ENCODE results near the gene ADCY1. TPM values are rescaled to one million over a fixed set of nuclear protein-coding genes. Genes with fewer than 3 reads are reported as not detected.

ADCY1 gene
- total and polyA plus RNA-seq, 4 donors, result 0.33 to 20.1 (median 4.1) TPM

- Histone ChIP-seq H3K4me1 (ENCODE audit: control insufficient read depth in 4 of 4, insufficient read depth in 4 of 4, low read length in 3 of 4) (no peaks in the 10 kb centered on the region), H3K4me3 (ENCODE audit: low read depth in 1 of 3, low read length in 3 of 3) (no peak overlapping the region), H3K9me3 (ENCODE audit: control insufficient read depth in 4 of 4, low read length in 3 of 4) (no peaks in the 10 kb centered on the region), H3K27ac (ENCODE audit: low read depth in 1 of 2, low read length in 2 of 2) (no peak overlapping the region), H3K36me3 (ENCODE audit: control insufficient read depth in 4 of 4, insufficient read depth in 3 of 4, low read depth in 1 of 4, low read length in 3 of 4) (no peaks in the 10 kb centered on the region), H3K9ac (ENCODE audit: low read depth in 1 of 2, low read length in 2 of 2) (no peak overlapping the region), H3K27me3 (ENCODE audit: control insufficient read depth in 4 of 4, insufficient read depth in 4 of 4, low read length in 3 of 4) (no peaks in the 10 kb centered on the region)
- TF ChIP-seq RXRA (IDR thresholded peaks at IDR 0.05), result no peak
- TF ChIP-seq NR2F2 (IDR thresholded peaks at IDR 0.05), result no peak
- TF ChIP-seq CTCF (IDR thresholded peaks at IDR 0.05; ENCODE audit: low read depth, low read length, missing input control), result no peak
- no peak for TF ChIP-seq SP1 (IDR thresholded peaks at IDR 0.05)
- no peak for TF ChIP-seq YY1 (IDR thresholded peaks at IDR 0.05)
- TF ChIP-seq ATF3 (IDR thresholded peaks at IDR 0.05), result no peak
- no peak for TF ChIP-seq ZBTB33 (IDR thresholded peaks at IDR 0.05)
- TF ChIP-seq HNF4A (conservative IDR thresholded peaks at IDR 0.05), result no peak
- TF ChIP-seq RAD21 (IDR thresholded peaks at IDR 0.05), result no peak
- DNase-seq (ENCODE audit: low spot score), result peak; percentile 8
- WGBS, result 94% methylated on average over 6 of the region's 6 CpGs
Measured at GRCh38 chr7:45680776-45681175, 106.6 kb downstream of the ADCY1 start.

- H3K4me3 ChIP-seq (ENCODE audit: low read depth in 1 of 3, low read length in 3 of 3), result no peak overlapping the region
- H3K9ac ChIP-seq (ENCODE audit: low read depth in 1 of 2, low read length in 2 of 2), result no peak overlapping the region
- WGBS, result 91% methylated on average over 13 of the region's 13 CpGs
- H3K4me1 ChIP-seq (ENCODE audit: control insufficient read depth in 4 of 4, insufficient read depth in 4 of 4, low read length in 3 of 4), result no peaks in the 10 kb centered on the region
- DNase-seq (ENCODE audit: low spot score), result peak; percentile 16
- no peaks in the 10 kb centered on the region for H3K9me3 ChIP-seq (ENCODE audit: control insufficient read depth in 4 of 4, low read length in 3 of 4)
- H3K27me3 ChIP-seq (ENCODE audit: control insufficient read depth in 4 of 4, insufficient read depth in 4 of 4, low read length in 3 of 4), result no peaks in the 10 kb centered on the region
- H3K36me3 ChIP-seq (ENCODE audit: control insufficient read depth in 4 of 4, insufficient read depth in 3 of 4, low read depth in 1 of 4, low read length in 3 of 4), result no peaks in the 10 kb centered on the region
- no peak for TF ChIP-seq RXRA (IDR thresholded peaks at IDR 0.05)
- TF ChIP-seq EGR1 (IDR thresholded peaks at IDR 0.05; ENCODE audit: low read depth in 2 of 2), result no peak
- TF ChIP-seq HNF4G (IDR thresholded peaks at IDR 0.05), result no peak
- TF ChIP-seq YY1 (IDR thresholded peaks at IDR 0.05), result no peak
- no peak for TF ChIP-seq FOXA1 (IDR thresholded peaks at IDR 0.05)
- TF ChIP-seq SP1 (IDR thresholded peaks at IDR 0.05), result no peak
- TF ChIP-seq ZBTB33 (IDR thresholded peaks at IDR 0.05), result no peak
- TF ChIP-seq NR2F2 (IDR thresholded peaks at IDR 0.05), result no peak
- no peak for TF ChIP-seq MAX (IDR thresholded peaks at IDR 0.05)
- no peak for TF ChIP-seq REST (IDR thresholded peaks at IDR 0.05)
- no peak for TF ChIP-seq ATF3 (IDR thresholded peaks at IDR 0.05)
- TF ChIP-seq JUND (IDR thresholded peaks at IDR 0.05), result no peak
- no peak for TF ChIP-seq CTCF (IDR thresholded peaks at IDR 0.05; ENCODE audit: low read depth, low read length, missing input control)
- no peak for TF ChIP-seq RAD21 (IDR thresholded peaks at IDR 0.05)
- no peak for TF ChIP-seq HNF4A (conservative IDR thresholded peaks at IDR 0.05)
- no peak for TF ChIP-seq GABPA (IDR thresholded peaks at IDR 0.05 in 1 of 2, conservative IDR thresholded peaks at IDR 0.05 in 1 of 2)
- TF ChIP-seq TAF1 (conservative IDR thresholded peaks at IDR 0.05), result no peak
- no peak overlapping the region for H3K27ac ChIP-seq (ENCODE audit: low read depth in 1 of 2, low read length in 2 of 2)
Measured at GRCh38 chr7:45681596-45682357, 107.6 kb downstream of the ADCY1 start.

Data from liver (tissue), 9 donors.